HepG2 (cell line): Measurements from ENCODE around the gene RNU1-2. TPM values are rescaled to one million over a fixed set of nuclear protein-coding genes. Genes with fewer than 3 reads are reported as not detected.
"Not testable (repeated sequence)": the region's sequence is repeated elsewhere in the genome, so short reads cannot be mapped to it uniquely, and the experiment has no call there.

Experiments
- ATAC-seq: fragments of 200-7000 bp; cut with Tn5 transposase; 3 replicates; pipeline ENCODE4 v1.9.1; 2020; ENCODE audit warnings: mild to moderate bottlenecking, moderate library complexity
- BruUV-seq: library from RNA; stranded (reverse); fragments of 400-500 nt; replicated peaks from 2 replicates; lab custom pipeline; 2021; lab: Mats Ljungman, UMichigan
- CTCF ChIA-PET: fragments of 300-600 bp; formaldehyde crosslinking; extraction: SDS; loops from one replicate; lab custom pipeline; 2021; ENCODE audit warnings: low total read pairs, inconsistent platforms, low intra/inter-chr PET ratio; lab: Yijun Ruan, JAX
- POLR2A ChIA-PET: fragments of 350-600 bp; sonication (Branson Sonifier 250); formaldehyde crosslinking; loops from one replicate; lab custom pipeline; 2020; ENCODE audit warnings: antibody characterized with exemption, inconsistent platforms; lab: Yijun Ruan, JAX
- DNase-seq: peaks from one replicate; pipeline ENCODE4 v3.0.0-alpha.2; 2015; ENCODE audit warnings: low spot score
- FAIRE-seq: peaks from 3 replicates; lab custom pipeline; 2011; peaks lifted over from hg19 to GRCh38; lab: Jason Lieb, UNC
- H2AFZ ChIP-seq: one replicate; pipeline ENCODE4 v1.6.1; 2011; ENCODE audit warnings: low read length, inconsistent platforms
- H3K27ac ChIP-seq: fragments of 300-600 bp; 3 replicates; pipeline ENCODE4 v1.8.0; 2011; ENCODE audit warnings: mixed run types, mild to moderate bottlenecking, mixed read lengths, low read length, inconsistent platforms; ENCODE audit not compliant: insufficient read depth; ENCODE audit errors: extremely low read length
- H3K27me3 ChIP-seq, 2 experiments: fragments of 200-600 bp in 1 of 2; 2 replicates in 1 of 2; 3 replicates in 1 of 2; pipeline versions ENCODE4 v1.6.0 to v1.8.0; 2011; ENCODE audit warnings: low read length in 2 of 2, mild to moderate bottlenecking in 2 of 2, moderate library complexity in 2 of 2, inconsistent platforms in 1 of 2; ENCODE audit not compliant: insufficient read depth in 2 of 2, control insufficient read depth in 1 of 2
- H3K36me3 ChIP-seq, 2 experiments: fragments of 200-600 bp in 1 of 2; replicated peaks in 1 of 2; 2 replicates in 1 of 2; 3 replicates in 1 of 2; pipeline versions ENCODE4 v1.5.1 to v1.8.0; 2011; ENCODE audit warnings: low read length in 2 of 2, inconsistent platforms in 1 of 2; ENCODE audit not compliant: insufficient read depth in 2 of 2, control insufficient read depth in 1 of 2
- H3K4me1 ChIP-seq: 2 replicates; pipeline ENCODE4 v1.5.1; 2012; ENCODE audit warnings: low read length, inconsistent platforms; ENCODE audit not compliant: insufficient read depth
- H3K4me2 ChIP-seq: 2 replicates; pipeline ENCODE4 v1.6.0; 2011; ENCODE audit warnings: low read depth, low read length, inconsistent platforms
- H3K4me3 ChIP-seq, 3 experiments: fragments of 200-600 bp in 1 of 3; sonication (generic), shearing (Covaris generic) in 1 of 3; replicated peaks in 1 of 3; 2 replicates each; pipeline ENCODE4 v1.5.1; 2011 to 2016; ENCODE audit warnings: low read length in 3 of 3, inconsistent platforms in 2 of 3, low read depth in 2 of 3, mild to moderate bottlenecking in 2 of 3, control low read depth in 1 of 3, mixed read lengths in 1 of 3; ENCODE audit not compliant: insufficient read depth in 1 of 3
- H3K79me2 ChIP-seq: one replicate; pipeline ENCODE4 v1.6.1; 2011; ENCODE audit warnings: low read length, inconsistent platforms; ENCODE audit not compliant: insufficient read depth
- H3K9ac ChIP-seq: 2 replicates; pipeline ENCODE4 v1.6.0; 2011; ENCODE audit warnings: mild to moderate bottlenecking, low read depth, low read length, inconsistent platforms; ENCODE audit not compliant: insufficient read depth
- H3K9me3 ChIP-seq: 2 replicates; pipeline ENCODE4 v1.5.1; 2012; ENCODE audit warnings: mild to moderate bottlenecking, low read length
- H4K20me1 ChIP-seq: 2 replicates; pipeline ENCODE4 v1.6.0; 2011; ENCODE audit warnings: inconsistent platforms, mild to moderate bottlenecking, low read length, moderate library complexity; ENCODE audit not compliant: insufficient read depth
- ELF3 ChIP-seq: IDR thresholded peaks from 2 replicates; pipeline ENCODE4 v1.6.1; 2016; ENCODE audit warnings: missing genetic modification reagents, missing compliant biosample characterization
- JUN ChIP-seq: sonication (generic); formaldehyde crosslinking; IDR thresholded peaks from 2 replicates; pipeline ENCODE4 v1.4.0; 2020; ENCODE audit warnings: mild to moderate bottlenecking, missing genetic modification reagents
- JUNB ChIP-seq: sonication (generic); formaldehyde crosslinking; IDR thresholded peaks from 2 replicates; pipeline ENCODE4 v1.8.0; 2022; ENCODE audit warnings: missing genetic modification reagents, mild to moderate bottlenecking, borderline replicate concordance
- YEATS4 ChIP-seq: sonication (generic); formaldehyde crosslinking; IDR thresholded peaks from 2 replicates; pipeline ENCODE4 v1.4.0; 2020; ENCODE audit warnings: missing genetic modification reagents, borderline replicate concordance
- ZFP91 ChIP-seq: sonication (generic); formaldehyde crosslinking; IDR thresholded peaks from 2 replicates; pipeline ENCODE4 v1.9.0; 2022; ENCODE audit warnings: missing genetic modification reagents, mild to moderate bottlenecking, borderline replicate concordance
- ZNF687 ChIP-seq: sonication (generic); formaldehyde crosslinking; IDR thresholded peaks from 2 replicates; pipeline ENCODE4 v1.5.1; 2020; ENCODE audit warnings: mild to moderate bottlenecking, missing genetic modification reagents, moderate library complexity
- WGBS: methylation state at CpG from one replicate; pipeline ENCODE4 v1.1.6; 2017; ENCODE audit warnings: low lambda C conversion rate; 5-methylcytosine and 5-hydroxymethylcytosine counted together
- in situ Hi-C: cut with HindIII; loops from 2 replicates; pipeline ENCODE4 v1.10.0; 2017; ENCODE audit warnings: low pct_unique_long_range_greater_than_20kb; ENCODE audit not compliant: extremely low pct_ligation_motif_present
- intact Hi-C: fragments of 100-400 bp; cut with micrococcal nuclease; formaldehyde crosslinking; loops from one replicate; pipeline ENCODE4 v1.10.0; 2022; ENCODE audit not compliant: unreplicated experiment
- polyA plus RNA-seq, 8 experiments: library from polyadenylated mRNA; depleted of rRNA in 3 of 8; stranded (reverse) in 7 of 8; unstranded in 1 of 8; fragments of >200 nt; fragmentation: Illumina TruSeq in 4 of 8; extraction: Trizol in 4 of 8; gene quantifications; 2 replicates each; pipeline versions ENCODE4 v1.2.1 to v1.2.3, GENCODE V29; 2011 to 2016; ENCODE audit warnings: low read depth in 4 of 8, missing spikeins in 1 of 8, mixed read lengths in 1 of 8; ENCODE audit not compliant: insufficient read depth in 1 of 8
- total RNA-seq, 5 experiments: library from RNA; depleted of rRNA; stranded (reverse); fragments of >200 nt; fragmentation: Illumina TruSeq; extraction: Trizol; gene quantifications; 2 replicates each; pipeline ENCODE4 v1.2.3, GENCODE V29; 2016; ENCODE audit warnings: low read depth in 1 of 5

Gene RNU1-2
- total and polyA plus RNA-seq, 2 of the 13 experiments (the other 11 are each of a cell fraction or from before 2014, with no cell fraction given): under 0.01 to 11,018 TPM

- TF ChIP-seq JUNB (CRISPR knock-in tag): peak; percentile 1; the same call in 1 of the 2 replicates
- 0 out of 2 replicates have a peak, but pooled peaks have one; percentile 2 for TF ChIP-seq JUN
- 0 out of 2 replicates have a peak, but pooled peaks have one; percentile 3 for TF ChIP-seq YEATS4 (CRISPR knock-in tag)
- TF ChIP-seq ZNF687: peak; percentile 83
- peak; percentile 20; the same call in 1 of the 2 replicates for TF ChIP-seq ELF3 (CRISPR knock-in tag)
- peak; percentile 38; the same call in 1 of the 2 replicates for TF ChIP-seq ZFP91
These were observed 706 bp downstream of the RNU1-2 start (continued) for GRCh38 chr1:16896316-16897055.

- H2AFZ ChIP-seq, ATAC-seq, CTCF ChIA-PET, H3K4me2 ChIP-seq, in situ Hi-C loops, H3K79me2 ChIP-seq, DNase-seq, FAIRE-seq, H4K20me1 ChIP-seq, intact Hi-C loops, POLR2A ChIA-PET, H3K4me3 ChIP-seq, BruUV-seq, H3K9me3 ChIP-seq, H3K27me3 ChIP-seq, H3K27ac ChIP-seq, H3K9ac ChIP-seq, H3K36me3 ChIP-seq: not testable (repeated sequence)
- peaks cover 15% of the 10 kb centered on the region for H3K4me1 ChIP-seq
- WGBS: 73% methylated on average over 1 of the region's 1 CpG
These were observed 1.9 kb downstream of the RNU1-2 start for GRCh38 chr1:16897653-16898052.

- POLR2A ChIA-PET, H3K79me2 ChIP-seq, CTCF ChIA-PET, H3K4me2 ChIP-seq, FAIRE-seq, H3K9ac ChIP-seq, intact Hi-C loops, H3K9me3 ChIP-seq, H3K27me3 ChIP-seq, H3K36me3 ChIP-seq, H3K27ac ChIP-seq, BruUV-seq, in situ Hi-C loops, H3K4me3 ChIP-seq, H4K20me1 ChIP-seq, DNase-seq, H2AFZ ChIP-seq, ATAC-seq: not testable (repeated sequence)
- H3K4me1 ChIP-seq: peaks cover 22% of the 10 kb centered on the region
These were observed 2.5 kb downstream of the RNU1-2 start for GRCh38 chr1:16898298-16898697.
